Left ventricle myocardium superior (tissue), 1 donor: Measurements from ENCODE around the gene TSPEAR. TPM values are rescaled to one million over a fixed set of nuclear protein-coding genes. Genes with fewer than 3 reads are reported as not detected.
"Not testable (repeated sequence)": the region's sequence is repeated elsewhere in the genome, so short reads cannot be mapped to it uniquely, and the experiment has no call there.

ENCODE experiments used
- ATAC-seq: fragments of 200-7000 bp; cut with Tn5 transposase; one replicate; pipeline ENCODE4 v1.9.1; 2020; ENCODE audit warnings: mild to moderate bottlenecking, moderate library complexity
- DNase-seq: peaks from one replicate; pipeline ENCODE4 v3.0.0-alpha.2; 2020
- intact Hi-C: fragments of 100-400 bp; cut with micrococcal nuclease; formaldehyde crosslinking; loops from one replicate; pipeline ENCODE4 v1.11.0; 2022
- total RNA-seq: library from RNA; stranded (reverse); fragmentation: NEBNext Ultra II Directional; extraction: Animal tissue kit (Norgen Biotek cat#: 25700); gene quantifications from one replicate; pipeline ENCODE4 v1.2.1, GENCODE V29; 2021
- donor health status: DM: no; HTN: yes; CAD: no; lungs with severe emphysema.

The TSPEAR gene
- total RNA-seq, 1 donor from 2014 or later, result 2.7 TPM

GRCh38 chr21:44589586-44590305 lies 121.6 kb downstream of the TSPEAR start:
- intact Hi-C loops, result no loop called here
- DNase-seq, result no peak
- ATAC-seq, result no peak

GRCh38 chr21:44589094-44589493 lies 122.3 kb downstream of the TSPEAR start:
- no peak for DNase-seq
- no peak for ATAC-seq
- intact Hi-C loops, result no loop called here

DNA sequence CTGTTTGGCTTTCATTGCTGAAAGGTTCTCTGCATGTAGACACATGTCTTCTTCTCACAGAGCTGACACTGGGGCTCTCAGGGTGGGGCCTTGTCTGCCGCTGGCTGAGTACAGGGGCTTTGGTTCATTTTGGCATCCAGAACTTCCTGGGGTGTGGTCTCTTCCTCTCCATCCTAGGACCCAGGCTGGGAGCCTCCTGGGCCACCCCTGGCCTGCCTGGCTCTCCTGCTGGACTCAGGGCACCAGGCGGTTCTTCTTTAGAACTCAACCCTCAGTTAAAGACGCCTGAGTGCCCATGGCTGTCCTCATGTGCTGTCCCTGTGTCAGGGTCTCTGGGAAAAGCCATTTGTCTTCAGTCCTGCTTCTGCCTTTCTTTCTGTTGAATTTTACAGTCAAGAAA lies 125.5 kb downstream of the TSPEAR start:
- ATAC-seq, result no peak
- no peak for DNase-seq
- intact Hi-C loops, result no loop called here

GRCh38 chr21:44583800-44584147 lies 127.6 kb downstream of the TSPEAR start:
- ATAC-seq (no peak), DNase-seq (no peak)
- intact Hi-C loops, result no loop called here

GRCh38 chr21:44583089-44583799 lies 128.1 kb downstream of the TSPEAR start:
- ATAC-seq (peak; percentile 84), DNase-seq (peak; percentile 58)
- intact Hi-C loops, result no loop called here

GRCh38 chr21:44582055-44582454 lies 129.3 kb downstream of the TSPEAR start:
- no peak for ATAC-seq
- no peak for DNase-seq
- intact Hi-C loops, result no loop called here

DNA sequence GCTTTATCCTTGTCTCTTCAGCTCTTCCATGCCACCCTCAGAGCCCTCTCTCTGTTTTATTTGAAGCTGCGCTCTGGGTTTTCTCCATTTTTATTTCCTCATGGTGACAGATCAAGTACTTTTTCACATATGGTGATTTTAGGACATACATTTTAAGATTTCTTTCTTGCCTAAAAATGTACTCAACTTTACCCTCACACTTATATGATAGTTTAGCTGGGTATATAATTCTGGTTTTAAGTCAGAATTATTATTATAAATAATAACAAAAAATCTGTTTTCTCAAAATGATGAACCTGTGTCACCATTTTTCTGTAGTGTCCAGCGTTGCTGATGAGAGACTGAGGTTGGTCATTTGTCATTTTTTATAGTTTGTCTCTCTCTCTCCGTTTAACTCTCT lies 130.2 kb downstream of the TSPEAR start:
- DNase-seq (no peak), ATAC-seq (no peak)
- intact Hi-C loops, result no loop called here

DNA sequence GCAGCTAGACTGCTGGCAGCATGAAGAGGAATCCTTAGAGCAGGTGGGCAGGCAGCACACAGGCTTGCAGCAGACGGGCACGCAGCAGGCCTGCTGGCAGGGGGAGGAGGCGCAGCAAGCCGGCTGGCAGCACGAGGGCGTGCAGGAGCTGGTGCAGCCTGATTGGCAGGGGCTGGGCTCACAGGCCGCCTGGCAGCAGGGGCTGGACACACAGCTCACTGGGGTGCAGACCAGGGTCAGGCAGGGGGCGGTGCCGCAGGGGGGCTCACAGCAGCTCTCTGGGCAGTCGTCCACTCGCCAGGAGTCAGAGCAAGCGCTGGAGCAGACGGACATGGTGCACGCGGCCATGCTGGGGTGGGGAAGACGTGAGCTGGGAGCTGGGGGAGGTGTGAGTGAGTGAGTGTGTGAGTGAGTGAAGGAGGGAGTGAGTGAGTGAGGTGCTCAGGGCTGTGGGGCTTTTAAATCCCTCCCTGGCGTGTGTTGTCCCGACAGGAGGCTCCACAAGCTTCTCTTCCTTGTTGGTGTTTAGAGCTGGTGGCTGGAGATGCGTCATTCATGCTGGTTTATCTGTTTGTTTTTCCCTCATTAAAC lies 131.0 kb downstream of the TSPEAR start, which contains the start of gene KRTAP10-5:
KRTAP10-5 (minus strand) TSS at position 374 of the 591 bp plus-strand sequence; CDS start at position 348, 26 bp downstream.
- peak; percentile 47 for DNase-seq
- peak; percentile 43 for ATAC-seq
- intact Hi-C loops, result not testable (repeated sequence)

GRCh38 chr21:44579833-44580144 lies 131.6 kb downstream of the TSPEAR start:
- ATAC-seq, result no peak
- intact Hi-C loops, result no loop called here
- DNase-seq, result no peak

DNA sequence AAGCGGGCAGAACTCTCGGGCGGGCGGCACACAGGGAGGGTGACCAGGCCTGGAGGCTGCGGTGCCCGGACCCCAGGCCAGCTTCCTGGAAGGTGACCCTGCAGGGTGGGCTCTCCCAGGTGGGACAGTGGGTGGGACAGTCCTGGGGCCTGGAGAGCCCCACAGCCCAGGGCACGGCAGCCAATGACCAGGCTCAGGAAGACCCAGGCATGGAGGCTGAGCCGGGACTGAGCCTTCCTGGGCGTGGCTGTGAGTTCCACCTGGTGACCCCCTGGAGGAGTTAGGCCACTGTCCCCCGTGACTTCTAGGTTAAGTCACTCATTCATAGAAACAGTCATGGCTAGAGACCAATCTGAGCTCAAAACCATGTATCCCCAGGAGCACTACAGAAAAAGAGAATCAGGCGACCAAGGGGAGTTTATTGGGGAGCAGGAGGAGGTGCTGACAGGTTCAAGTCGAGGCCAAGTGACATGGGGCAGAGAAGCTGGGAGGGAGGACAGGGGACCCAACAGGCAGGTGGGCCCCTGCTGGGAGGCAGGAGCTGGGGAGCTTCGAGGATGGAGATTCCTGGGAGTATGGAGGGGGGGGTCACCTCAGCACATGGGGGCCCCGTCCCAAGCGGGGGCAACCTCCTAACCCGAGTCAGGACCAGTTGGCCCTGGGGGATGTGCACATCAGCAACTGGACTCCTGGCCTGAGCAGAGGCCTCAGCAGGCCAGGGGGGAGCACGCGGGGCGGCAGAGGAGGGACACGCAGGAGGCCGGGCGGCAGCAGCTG lies 132.1 kb downstream of the TSPEAR start:
- DNase-seq (no peak), ATAC-seq (no peak)
- intact Hi-C loops, result no loop called here

DNA sequence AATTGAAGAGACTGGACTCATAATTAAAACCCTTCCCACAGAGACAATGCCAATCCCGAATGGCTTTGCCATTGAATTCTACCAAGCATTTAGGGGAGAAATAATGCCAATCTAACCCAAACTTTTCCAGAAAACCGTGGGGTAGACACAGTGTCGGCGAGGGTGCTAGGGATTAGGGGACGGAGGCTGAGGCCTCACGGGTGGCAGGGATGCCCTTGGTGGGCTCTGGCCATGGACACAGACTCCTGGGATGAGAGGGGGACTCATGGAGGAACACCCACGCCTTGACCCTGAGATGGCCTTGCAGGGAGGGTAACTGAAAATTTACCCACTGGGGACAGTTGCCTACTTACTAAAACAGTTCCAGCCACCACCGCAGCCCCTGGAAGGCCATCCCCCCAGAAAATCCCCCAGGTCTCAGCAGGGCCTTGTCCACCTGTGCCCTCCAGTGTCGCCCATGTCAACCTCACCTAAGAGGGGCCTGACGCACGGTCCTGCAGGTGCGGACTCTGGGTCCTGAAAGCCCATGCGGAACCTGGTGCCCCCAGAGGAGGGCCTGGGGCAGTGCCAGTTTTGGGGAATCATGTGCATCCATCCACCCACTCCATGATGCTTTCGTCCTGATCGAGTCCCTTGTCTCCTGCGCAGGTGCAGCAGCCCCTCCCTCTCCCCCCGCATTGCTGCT lies 132.9 kb downstream of the TSPEAR start:
- ATAC-seq (no peak), DNase-seq (no peak)
- intact Hi-C loops, result no loop called here

DNA sequence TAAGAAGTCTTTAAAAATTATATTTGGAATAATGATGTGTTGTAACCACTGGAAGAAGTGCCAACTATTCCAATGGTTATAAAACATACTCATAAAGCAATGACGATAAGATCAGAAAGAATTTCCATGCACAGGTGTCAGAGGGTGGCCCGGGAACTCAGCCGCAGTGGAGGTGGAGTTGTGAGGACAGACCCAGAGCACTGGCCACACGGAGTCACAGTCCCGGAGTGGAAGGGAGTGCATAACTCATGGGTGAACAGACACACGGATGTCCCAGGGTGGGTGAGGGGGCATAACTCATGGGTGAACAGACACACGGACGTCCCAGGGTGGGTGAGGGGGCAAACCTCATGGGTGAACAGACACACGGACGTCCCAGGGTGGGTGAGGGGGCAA lies 135.3 kb downstream of the TSPEAR start:
- ATAC-seq (no peak), DNase-seq (no peak)
- intact Hi-C loops, result no loop called here

DNA sequence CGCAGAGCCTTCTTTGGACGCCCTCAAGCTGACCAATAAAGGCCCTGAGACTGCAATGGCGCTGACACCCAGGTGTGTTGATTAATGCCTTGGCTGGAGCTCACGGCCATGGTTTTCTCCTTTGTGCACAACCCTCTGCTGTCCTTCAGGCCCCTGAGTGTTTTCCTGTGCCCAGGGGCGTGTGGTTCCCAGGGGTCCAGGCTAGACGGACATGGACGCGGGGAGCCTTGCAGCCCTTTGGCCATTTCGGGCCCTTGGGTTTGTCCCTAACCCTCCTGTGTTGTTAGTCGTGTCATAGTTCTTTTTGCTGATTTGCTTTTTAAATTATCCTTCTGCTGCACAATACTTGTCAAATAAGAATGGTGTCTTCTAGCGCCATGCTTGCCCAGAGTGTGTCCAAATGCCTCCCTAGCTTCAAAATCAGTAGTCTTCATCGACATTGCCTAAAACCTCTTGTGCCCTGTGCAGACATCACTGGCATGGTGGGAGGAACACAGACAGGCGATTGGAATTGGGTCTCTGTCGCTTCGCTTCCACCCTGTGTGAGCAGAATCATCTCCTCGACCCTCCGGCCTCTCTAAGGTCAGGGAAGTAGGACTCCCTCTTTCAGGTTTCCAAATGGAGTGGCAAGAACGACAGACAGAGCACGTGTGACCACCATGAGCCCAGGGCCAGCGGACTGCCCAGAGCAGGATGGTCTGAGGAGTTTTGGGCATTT lies 135.9 kb downstream of the TSPEAR start:
- DNase-seq (no peak), ATAC-seq (no peak)
- intact Hi-C loops, result no loop called here

DNA sequence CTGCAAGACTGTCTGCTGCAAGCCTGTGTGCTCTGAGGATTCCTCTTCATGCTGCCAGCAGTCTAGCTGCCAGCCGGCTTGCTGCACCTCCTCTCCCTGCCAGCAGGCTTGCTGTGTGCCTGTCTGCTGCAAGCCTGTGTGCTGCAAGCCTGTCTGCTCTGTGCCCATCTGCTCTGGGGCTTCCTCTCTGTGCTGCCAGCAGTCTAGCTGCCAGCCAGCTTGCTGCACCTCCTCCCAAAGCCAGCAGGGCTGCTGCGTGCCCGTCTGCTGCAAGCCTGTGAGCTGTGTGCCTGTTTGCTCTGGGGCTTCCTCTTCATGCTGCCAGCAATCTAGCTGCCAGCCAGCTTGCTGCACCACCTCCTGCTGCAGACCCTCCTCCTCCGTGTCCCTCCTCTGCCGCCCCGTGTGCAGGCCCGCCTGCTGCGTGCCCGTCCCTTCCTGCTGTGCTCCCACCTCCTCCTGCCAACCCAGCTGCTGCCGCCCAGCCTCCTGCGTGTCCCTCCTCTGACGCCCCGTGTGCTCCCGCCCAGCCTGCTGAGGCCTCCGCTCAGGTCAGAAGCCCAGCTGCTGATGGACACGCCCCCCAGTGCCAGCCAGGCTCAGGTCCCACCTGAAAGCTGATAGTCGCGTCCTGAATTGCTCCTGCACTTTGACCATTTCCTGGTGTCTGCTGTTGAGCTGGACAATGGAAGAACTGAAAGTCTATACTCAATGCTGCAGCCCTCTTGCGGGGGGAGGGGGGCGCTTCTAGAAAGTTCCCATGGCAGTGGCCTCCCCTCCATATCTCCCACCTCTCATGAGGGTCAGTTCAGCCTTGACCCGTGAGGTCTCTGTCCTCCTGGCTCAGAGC lies 136.7 kb downstream of the TSPEAR start:
- ATAC-seq (no peak), DNase-seq (no peak)
- intact Hi-C loops, result no loop called here

GRCh38 chr21:44573630-44574456 lies 137.5 kb downstream of the TSPEAR start, which contains the start of gene KRTAP10-4:
Gene KRTAP10-4 (plus strand): TSS chr21:44573729. CDS start chr21:44573759, 30 bp downstream.
- intact Hi-C loops, DNase-seq: not testable (repeated sequence)
- ATAC-seq, result peak; percentile 54

DNA sequence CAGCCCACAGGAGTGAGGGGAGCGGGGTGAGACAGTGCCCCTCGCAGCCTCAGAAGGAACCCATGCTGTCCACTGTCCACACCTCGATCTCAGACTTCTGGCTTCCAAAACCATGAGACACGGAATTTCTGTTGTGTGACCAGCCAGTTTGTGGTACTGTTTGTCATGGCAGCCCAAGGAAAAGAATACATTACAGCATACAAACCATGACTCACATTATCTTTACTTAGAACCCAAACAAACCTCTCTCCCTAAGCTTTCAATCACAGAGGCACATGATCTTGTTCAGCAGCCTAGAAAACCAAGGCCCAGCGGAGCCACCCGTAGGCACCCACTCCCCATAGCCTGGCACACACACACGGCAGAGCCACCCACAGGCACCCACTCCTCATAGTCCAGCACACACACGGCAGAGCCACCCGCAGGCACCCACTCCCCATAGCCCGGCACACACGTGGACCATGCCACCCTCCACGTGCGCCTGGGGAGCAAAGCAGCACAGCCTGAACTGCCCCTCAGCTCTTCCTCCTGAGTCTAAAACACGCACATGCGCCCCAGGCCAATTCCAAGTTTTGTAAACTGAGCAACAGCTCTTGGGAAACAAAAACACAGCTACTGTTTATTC lies 138.3 kb downstream of the TSPEAR start:
- intact Hi-C loops, result no loop called here
- ATAC-seq (no peak), DNase-seq (no peak)
